ENCODE results near the gene PACS2. TPM values are rescaled to one million over a fixed set of nuclear protein-coding genes. Genes with fewer than 3 reads are reported as not detected.

Gene PACS2
- total and polyA plus RNA-seq, 2 of the 8 experiments (the other 6 are each of a cell fraction or from before 2014, with no cell fraction given) = 38.0 to 62.8 TPM

DNA sequence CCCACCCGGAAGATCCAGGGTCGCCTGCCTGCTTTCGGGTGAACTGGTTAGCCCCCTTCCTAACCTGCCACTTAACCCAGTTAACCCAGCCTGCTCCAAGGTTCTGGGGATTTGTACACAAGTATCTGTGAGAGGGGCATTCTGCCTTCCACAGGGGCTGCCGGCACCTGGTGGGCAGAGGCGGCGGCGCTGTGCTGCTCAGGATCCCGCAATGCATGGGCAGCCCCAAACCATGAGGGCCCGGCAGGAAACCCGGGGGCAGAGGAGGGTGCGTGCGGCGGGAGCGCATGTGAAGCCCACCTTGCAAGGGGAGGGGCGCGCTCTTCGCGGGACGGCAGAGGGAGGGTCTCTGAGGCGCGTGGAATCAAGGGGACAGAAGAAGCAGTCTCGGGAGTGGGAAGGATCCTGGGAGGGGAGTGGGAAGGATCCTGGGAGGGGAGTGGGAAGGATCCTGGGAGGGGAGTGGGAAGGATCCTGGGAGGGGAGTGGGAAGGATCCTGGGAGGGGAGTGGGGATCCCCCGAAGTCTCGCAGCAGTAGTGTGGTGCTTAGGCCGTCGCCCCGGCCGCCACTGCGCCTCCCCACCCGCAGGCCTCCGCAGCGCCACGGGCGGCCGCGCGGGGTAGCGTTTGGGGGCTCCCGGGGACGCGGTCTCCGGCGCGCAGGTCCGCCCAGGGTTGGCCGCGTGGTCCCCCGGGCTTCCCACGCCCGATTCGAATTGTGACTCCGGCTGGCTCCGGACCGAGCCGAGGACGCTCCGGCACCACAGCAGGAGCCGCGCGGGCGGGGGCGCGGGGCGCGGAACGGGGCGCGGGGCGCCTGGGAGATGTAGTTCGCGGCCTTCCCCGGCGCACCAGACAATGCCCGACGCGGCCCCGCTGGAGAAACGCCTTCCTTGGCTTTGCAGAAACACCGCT is 100.2 kb downstream of the PACS2 start (continued):
- TF ChIP-seq SIX5 (IDR thresholded peaks at IDR 0.05; ENCODE audit: low read depth, low read length) (peak; percentile 52), SIRT6 (IDR thresholded peaks at IDR 0.05; ENCODE audit: low read length) (no peak), TAF7 (optimal IDR thresholded peaks at IDR 0.05; ENCODE audit: borderline replicate concordance, low read depth, low read length) (peak; percentile 27), RBBP5 (IDR thresholded peaks at IDR 0.05; ENCODE audit: borderline replicate concordance, low read depth, low read length) (no peak; the same call in 1 of the 2 replicates), SP1 (IDR thresholded peaks at IDR 0.05; ENCODE audit: low read depth, low read length) (no peak), TAF1 (IDR thresholded peaks at IDR 0.05; ENCODE audit: low read depth, low read length) (peak; percentile 26; the same call in 1 of the 2 replicates), RXRA (IDR thresholded peaks at IDR 0.05; ENCODE audit: insufficient read depth, low read depth, low read length) (no peak), RAD21 (IDR thresholded peaks at IDR 0.05 in 1 of 2, conservative IDR thresholded peaks at IDR 0.05 in 1 of 2; ENCODE audit: low read depth in 2 of 2, low read length in 2 of 2) (0 out of 4 replicates have a peak, but pooled peaks of 1 of the 2 experiments have one; percentile 2), KDM4A (IDR thresholded peaks at IDR 0.05; ENCODE audit: low read depth, low read length, severe bottlenecking) (peak; percentile 92), ASH2L (IDR thresholded peaks at IDR 0.05; ENCODE audit: low read length) (peak; percentile 32), SAP30 (IDR thresholded peaks at IDR 0.05; ENCODE audit: insufficient read depth, insufficient replicate concordance, low read length) (no peak)
- TF ChIP-seq, protein P1, sequence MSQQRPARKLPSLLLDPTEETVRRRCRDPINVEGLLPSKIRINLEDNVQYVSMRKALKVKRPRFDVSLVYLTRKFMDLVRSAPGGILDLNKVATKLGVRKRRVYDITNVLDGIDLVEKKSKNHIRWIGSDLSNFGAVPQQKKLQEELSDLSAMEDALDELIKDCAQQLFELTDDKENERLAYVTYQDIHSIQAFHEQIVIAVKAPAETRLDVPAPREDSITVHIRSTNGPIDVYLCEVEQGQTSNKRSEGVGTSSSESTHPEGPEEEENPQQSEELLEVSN (IDR thresholded peaks at IDR 0.05) = no peak; the same call in none of the 2 replicates
- TF ChIP-seq, protein P2, sequence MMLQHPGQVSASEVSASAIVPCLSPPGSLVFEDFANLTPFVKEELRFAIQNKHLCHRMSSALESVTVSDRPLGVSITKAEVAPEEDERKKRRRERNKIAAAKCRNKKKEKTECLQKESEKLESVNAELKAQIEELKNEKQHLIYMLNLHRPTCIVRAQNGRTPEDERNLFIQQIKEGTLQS (IDR thresholded peaks at IDR 0.05; ENCODE audit: insufficient read depth, low read depth, low read length) = no peak

All from H1 (cell line).